Inflammatory macrophage (primary cell): ENCODE results near the gene CHURC1.

ENCODE experiments used
- DNase-seq, 2 donors: peaks; one replicate each; pipeline ENCODE4 v3.0.0-alpha.2; 2020 to 2022
- total RNA-seq, 18 experiments: gene quantifications; one replicate each; lab custom pipeline; 2026; ENCODE audit warnings: mixed read lengths in 6 of 18, inconsistent platforms in 2 of 18; lab: John Stamatoyannopoulos, UW

Gene CHURC1
- total RNA-seq, result 13.8 to 82.4 (median 41.2) reads per million in 18 experiments

DNA sequence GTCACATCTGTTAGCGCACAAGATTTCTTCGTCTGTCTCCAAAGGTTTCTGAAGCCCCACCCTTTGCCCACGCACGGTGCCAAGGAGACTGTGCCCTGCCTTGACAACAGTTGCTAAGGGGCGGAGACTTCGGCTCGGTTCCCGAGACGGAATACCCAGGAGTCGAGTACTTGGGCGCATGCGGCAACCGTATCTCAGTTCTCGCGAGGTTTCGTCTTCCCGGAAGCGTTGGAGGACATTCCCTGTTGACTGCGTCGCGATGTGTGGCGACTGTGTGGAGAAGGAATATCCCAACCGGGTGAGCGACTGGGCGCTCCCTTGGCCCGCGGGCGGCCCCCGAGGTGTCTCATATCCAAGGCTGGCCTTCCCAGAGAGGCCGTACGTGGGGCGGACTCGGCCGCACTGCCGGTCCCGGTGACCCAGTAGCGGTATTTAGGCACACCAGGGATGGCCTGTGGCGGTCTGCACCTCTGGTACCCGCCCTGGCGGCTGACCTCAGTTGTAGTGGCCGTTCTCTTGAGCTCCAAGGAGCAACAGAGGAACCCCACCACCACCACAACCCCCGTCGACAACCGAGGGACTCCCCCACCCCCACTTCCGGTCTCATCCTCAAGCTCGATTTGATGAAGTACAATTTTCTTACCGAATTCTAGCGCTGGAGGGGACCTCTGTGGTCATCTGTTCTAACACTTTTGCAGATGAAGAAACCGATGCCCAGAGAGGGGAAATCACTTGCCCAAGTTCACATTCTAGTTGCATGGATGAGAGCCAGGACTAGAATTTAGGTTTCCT, at the start of gene CHURC1:
TSS of gene CHURC1 (plus strand) at position 219 of the 792 bp plus-strand sequence. CDS start at position 260, 41 bp downstream.
- peak; percentile 100 for DNase-seq

DNA sequence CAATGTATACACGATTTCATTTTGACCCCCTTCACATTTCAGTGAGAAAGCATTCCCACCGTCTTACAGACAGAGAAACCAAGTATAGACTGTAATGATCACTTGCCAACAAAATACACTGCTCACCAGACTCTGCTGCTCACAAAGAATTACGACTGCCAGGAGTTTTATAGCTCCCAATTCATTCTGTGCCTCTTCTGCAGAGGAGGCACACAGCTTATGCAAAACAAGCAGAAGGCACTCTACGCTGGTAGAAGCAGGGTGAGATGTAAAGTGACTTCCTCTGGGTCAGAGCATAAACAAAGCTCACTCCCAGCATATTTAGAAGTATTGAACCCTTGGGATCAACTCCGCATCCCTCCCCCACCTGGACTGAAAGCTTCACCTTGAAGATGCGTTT, 49.1 kb upstream of the CHURC1 start:
- no peak for DNase-seq

DNA sequence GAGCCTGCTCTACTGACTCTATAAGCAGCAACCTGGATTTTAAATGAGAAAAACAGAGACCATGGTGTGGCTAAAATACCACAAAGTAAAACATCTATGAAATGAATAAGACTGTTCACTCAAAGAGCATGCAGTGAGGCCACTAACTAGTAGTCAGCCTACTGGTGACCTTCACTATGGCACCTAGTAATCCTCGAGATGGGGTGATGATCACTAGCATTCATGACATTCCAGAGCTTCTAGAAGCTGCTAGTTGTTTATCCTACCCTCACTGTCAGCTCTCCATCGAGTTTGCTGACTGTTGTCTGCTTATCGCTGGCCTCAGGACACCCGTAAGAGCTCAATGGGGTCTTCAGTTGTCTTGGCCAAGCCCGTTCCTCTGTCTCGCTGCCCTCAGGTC, 48.3 kb upstream of the CHURC1 start:
- no peak for DNase-seq

- no peak for DNase-seq
Observed at GRCh38 chr14:64867182-64867581, 47.1 kb upstream of the CHURC1 start.

GRCh38 chr14:64868379-64868778, 45.9 kb upstream of the CHURC1 start:
- no peak for DNase-seq

- DNase-seq, result no peak
Observed at GRCh38 chr14:64868841-64869240, 45.4 kb upstream of the CHURC1 start.

DNA sequence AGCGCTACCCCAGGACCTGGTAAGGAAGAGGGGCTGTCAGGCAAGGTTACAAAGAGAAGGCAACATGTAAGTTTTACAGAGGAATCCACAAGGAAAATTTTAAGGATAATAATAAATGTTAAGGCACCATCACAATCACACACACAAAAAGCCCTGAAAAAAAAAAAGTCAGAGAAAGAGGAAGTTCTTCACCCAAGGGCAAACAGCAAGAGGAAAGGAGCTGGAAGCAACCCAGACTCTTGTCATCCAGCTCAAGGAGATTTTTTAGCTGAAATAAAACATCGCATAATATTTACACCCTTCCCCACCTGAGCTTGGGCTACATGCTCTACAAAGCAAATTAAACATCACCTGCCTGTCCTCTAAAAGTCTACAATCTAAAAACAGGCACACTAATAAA, 44.1 kb upstream of the CHURC1 start:
- DNase-seq, result no peak

- DNase-seq, result no peak
Observed at GRCh38 chr14:64871344-64871743, 42.9 kb upstream of the CHURC1 start.

GRCh38 chr14:64873506-64874219, 40.6 kb upstream of the CHURC1 start:
- no peak for DNase-seq

- no peak for DNase-seq
Observed at GRCh38 chr14:64875350-64875749, 38.9 kb upstream of the CHURC1 start.

DNA sequence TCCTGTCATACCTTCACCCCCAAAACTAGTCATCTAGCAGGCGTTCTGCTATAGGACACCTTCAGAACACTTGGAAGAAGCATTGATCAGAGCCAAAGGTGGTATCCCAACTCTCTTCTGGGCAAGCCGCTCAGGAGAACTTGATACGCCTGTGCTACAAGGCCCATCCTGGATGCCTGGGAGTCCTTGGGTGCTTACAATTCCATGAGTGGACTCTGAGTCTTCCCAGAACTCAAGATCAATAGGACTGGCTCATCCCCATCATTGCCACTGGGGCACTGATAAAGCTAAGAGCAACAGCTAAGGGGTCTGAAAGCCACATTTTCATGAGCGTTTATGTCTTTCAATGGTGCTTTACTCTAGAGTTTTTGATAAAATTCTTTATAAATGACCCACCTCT, 36.4 kb upstream of the CHURC1 start:
- DNase-seq, result no peak

DNA sequence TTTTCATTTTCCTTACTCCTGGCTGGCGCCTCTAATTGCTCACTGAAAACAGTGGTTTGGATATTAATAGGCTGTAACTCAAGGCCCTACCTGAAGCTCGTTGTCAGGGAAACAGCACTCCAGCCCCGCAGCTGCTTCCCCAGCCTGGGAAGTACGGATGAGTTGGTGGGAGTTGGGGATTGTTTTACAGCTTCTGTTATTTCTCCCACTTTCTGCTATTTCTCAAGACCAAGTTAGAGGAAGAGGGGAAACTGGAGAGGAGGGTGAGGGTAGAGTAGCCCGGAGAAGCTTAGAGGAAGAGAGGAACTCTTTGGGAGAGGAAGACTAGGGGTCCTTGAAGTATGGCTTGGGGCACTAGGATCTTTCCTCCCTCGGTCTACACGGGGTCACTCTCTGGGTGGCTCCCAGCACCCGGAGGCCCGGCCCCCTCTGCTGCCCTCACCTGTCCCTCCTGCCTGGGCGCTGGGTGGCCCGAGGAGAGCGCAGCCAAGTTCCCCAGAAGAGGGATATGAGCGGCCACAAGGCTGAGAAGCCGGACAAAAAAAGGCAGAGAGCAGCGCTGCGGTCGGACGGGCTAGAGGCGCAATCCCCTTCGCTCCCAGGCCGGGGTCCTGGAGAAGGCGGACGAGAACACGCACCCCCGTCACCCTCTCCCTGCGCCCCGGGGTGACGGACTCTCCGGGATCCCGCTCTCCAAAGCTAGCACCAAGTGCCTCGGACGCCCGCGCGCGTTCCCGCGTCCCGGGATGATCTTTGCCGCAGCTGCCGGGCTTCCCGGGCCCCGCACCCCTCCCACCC, 35.2 kb upstream of the CHURC1 start:
- no peak for DNase-seq

- no peak for DNase-seq
Observed at GRCh38 chr14:64879635-64880220, 34.5 kb upstream of the CHURC1 start, which contains the start of gene SPTB. Gene SPTB, minus strand, starts transcription at chr14:64879907. Its CDS starts 56,813 bp downstream, at chr14:64823094.

DNA sequence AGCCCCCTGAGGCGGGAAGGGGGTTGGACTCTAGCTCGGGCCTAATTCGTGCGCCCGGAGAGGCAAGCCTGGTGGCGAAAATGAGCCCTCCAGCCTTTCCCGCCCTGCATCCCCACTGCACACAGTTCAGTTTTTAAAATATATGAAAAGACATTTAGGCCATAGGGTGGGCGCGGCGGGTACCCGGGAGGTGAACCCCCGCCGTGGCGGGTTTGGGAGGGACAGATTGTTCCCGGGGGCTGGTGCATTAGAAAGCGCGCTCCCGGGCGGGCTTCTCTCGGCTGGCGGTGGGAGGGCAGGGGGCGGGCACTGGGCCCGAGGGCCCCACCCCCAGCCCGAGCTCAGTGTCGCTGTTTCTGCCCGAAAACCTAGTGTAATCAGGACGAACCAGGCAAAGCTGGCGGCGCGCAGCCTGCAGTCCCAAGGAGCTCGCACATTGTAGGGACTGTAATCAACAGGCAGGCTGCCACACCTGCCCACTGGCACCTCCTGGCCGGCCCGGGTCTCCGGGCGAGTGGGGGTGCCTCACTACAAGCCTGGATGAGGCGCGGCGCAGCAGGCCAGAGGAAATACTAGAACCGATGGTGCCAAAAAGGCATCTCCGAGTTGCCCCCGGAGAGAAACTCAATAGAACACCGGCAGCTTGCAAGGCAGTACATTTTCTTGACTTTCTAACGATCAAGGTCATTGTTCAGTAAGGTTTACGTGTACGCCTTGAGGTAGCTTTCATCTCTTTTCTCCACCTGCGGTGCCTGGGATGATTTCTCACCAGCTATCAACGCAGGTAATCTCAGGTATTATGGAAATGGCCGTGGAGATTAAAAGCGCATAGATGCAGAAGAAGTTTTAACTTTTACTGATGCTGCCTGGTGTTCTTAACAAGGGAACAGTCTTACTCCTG, 33.8 kb upstream of the CHURC1 start:
- DNase-seq, result peak in 1 of 2 donors; percentile 12

GRCh38 chr14:64885559-64885958, 28.7 kb upstream of the CHURC1 start:
- no peak for DNase-seq

- DNase-seq, result no peak
Observed at GRCh38 chr14:64889352-64889751, 24.9 kb upstream of the CHURC1 start.

GRCh38 chr14:64891173-64891838, 22.9 kb upstream of the CHURC1 start:
- DNase-seq, result peak; percentile 26 to 28

DNA sequence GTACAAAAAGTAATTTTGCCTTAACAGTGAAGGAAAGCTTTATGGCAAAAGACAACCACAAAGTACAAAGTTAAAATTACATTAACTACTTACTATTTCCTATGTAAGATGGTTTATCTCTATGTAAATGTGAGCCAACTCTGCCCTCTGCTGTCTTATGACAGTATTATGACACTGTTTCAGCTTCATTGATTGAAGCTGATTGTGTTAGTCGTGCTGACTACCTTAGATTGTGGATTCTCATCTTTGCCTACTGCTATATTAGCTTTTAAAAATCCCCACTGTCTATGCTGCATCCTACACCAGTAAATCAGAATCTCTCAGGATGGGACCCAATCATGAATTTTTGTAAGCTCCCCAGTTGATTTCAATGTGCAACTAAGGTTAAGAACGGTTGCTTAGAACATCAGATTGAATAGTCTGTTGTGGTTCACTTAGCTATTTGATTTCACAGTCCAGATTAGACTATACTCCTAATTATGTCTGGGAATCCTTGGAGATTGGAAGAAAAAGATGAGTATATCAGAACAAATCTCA, 22.3 kb upstream of the CHURC1 start:
- DNase-seq, result peak; percentile 63 to 71

GRCh38 chr14:64899958-64900357, 14.3 kb upstream of the CHURC1 start:
- no peak for DNase-seq

DNA sequence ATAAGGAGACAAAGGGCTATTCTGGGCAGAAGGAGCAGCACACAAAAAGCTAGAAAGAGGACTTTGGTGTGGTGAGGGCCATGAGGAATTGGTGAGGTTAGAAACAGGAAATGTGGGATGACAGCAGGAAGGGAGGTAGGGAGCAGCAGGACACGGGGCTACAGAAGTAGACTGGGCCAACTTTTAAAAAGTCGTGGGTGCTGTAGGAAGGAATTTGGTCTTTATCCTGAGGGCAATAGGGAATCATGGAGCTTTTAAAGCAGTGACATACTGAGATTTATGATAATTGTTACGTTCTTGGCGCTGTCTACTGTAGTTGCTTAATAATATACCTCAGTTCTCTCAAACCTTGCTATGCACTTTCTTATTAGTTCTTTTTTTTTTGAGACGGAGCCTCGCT, 8.2 kb upstream of the CHURC1 start:
- DNase-seq, result no peak
